K562 (cell line): Measurements from ENCODE around the gene CYP2A6. TPM values are rescaled to one million over a fixed set of nuclear protein-coding genes. Genes with fewer than 3 reads are reported as not detected.

Experiments
- CXXC5 ChIP-seq: fragments of 250-450 bp; sonication (Bioruptor Pico); IDR thresholded peaks from 2 replicates; pipeline ENCODE4 v1.8.0; 2022; ENCODE audit warnings: inconsistent platforms, mild to moderate bottlenecking, moderate library complexity
- ZBTB7A ChIP-seq: IDR thresholded peaks from 2 replicates; pipeline ENCODE4 v1.6.1; 2011; ENCODE audit warnings: low read depth, mild to moderate bottlenecking, low read length, moderate library complexity, borderline replicate concordance; ENCODE audit not compliant: control insufficient read depth
- ZKSCAN8 ChIP-seq: fragments of 200-800 bp; sonication (Bioruptor generic); IDR thresholded peaks from 2 replicates; pipeline ENCODE4 v1.6.1; 2016; ENCODE audit warnings: missing genetic modification characterization, missing compliant biosample characterization
- polyA plus RNA-seq, 8 experiments: library from polyadenylated mRNA; depleted of rRNA in 4 of 8; stranded (reverse) in 5 of 8; unstranded in 3 of 8; fragments of >200 nt; fragmentation: Nextera tagmentation in 2 of 8; fragmentation: Illumina TruSeq in 1 of 8; extraction: Ambion mirVana in 2 of 8; extraction: Trizol in 1 of 8; gene quantifications; 2 replicates each; pipeline versions ENCODE4 v1.2.1 to v1.2.3, GENCODE V29; 2011 to 2014; ENCODE audit warnings: inconsistent platforms in 1 of 8, missing spikeins in 1 of 8
- total RNA-seq, 7 experiments: library from RNA; depleted of rRNA in 6 of 7; stranded (reverse); fragments of >200 nt in 6 of 7; fragmentation: Illumina TruSeq in 2 of 7; extraction: Trizol in 2 of 7; gene quantifications; 2 replicates each; pipeline versions ENCODE4 v1.2.1 to v1.2.3, GENCODE V29; 2011 to 2021; ENCODE audit warnings: low replicate concordance in 1 of 7
- TF ChIP-seq, protein P1 (sequence below): sonication (generic); formaldehyde crosslinking; IDR thresholded peaks from 2 replicates; pipeline ENCODE4 v1.8.0; 2022; ENCODE audit warnings: missing genetic modification reagents, mild to moderate bottlenecking, borderline replicate concordance
- TF ChIP-seq, protein P2 (sequence below): fragments of 200-800 bp; sonication (Bioruptor generic); IDR thresholded peaks from 2 replicates; pipeline ENCODE4 v1.6.1; 2016; ENCODE audit warnings: missing genetic modification characterization, missing compliant biosample characterization
- TF ChIP-seq, protein P3 (sequence below), 2 experiments: fragments of 450-650 bp in 1 of 2; sonication (generic) in 1 of 2; formaldehyde crosslinking in 1 of 2; IDR thresholded peaks; 2 replicates each; pipeline versions ENCODE4 v1.7.1 to v1.9.0; 2016 to 2022; ENCODE audit warnings: inconsistent platforms in 1 of 2, mild to moderate bottlenecking in 1 of 2, missing genetic modification reagents in 1 of 2
- TF ChIP-seq, protein P4 (sequence below): IDR thresholded peaks from 2 replicates; pipeline ENCODE4 v1.6.1; 2011; ENCODE audit not compliant: insufficient read length; ENCODE audit errors: extremely low read depth

CYP2A6 gene
- total and polyA plus RNA-seq, 9 of the 15 experiments (the other 6 are each of a cell fraction or from before 2014, with no cell fraction given): 0.31 TPM; not detected in 8

DNA sequence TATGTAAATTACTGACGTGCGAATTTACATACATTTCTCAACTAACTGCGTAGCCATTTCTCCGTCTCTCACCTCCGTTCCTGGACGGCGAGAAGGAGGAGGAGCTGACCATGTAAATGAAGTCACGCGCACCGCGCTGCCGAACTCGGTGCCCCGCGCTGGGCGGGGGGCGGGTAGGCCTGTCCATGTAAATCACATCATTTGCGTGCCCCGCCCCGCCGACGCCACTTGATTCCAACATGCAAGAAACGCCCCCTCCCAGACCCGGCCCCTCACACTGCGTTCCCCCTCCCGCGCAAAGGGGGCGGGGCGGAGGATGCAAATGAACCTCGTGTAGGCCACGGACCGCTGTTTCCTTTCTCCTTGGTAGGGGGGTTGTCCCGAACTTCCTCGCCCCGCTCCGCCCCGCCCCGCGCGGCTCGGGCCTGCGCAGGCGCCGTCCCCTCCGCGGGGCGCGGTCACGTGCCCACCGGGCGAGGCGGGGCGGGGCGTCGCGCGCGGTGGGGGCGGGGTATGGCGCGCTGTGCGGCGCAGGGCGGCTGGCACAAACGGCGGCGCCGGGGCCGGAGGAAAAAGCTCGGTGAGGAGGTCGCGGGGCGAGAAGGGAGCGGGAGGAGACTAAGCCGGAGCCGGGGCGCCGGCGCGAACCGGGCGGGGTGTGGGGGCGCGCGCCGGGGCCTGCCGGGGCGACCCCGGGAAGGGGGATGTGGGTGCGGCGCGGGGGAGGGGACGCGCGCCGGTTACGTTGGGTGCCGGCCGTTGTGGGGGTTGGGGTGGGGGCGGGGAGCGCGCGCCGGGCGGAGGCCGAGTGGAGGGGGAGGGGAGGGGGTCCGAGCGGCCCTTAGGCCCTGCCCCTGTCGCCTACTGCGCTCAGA lies 51.3 kb downstream of the CYP2A6 start, which contains the start of gene EGLN2 (continued):
- TF ChIP-seq, protein P1, sequence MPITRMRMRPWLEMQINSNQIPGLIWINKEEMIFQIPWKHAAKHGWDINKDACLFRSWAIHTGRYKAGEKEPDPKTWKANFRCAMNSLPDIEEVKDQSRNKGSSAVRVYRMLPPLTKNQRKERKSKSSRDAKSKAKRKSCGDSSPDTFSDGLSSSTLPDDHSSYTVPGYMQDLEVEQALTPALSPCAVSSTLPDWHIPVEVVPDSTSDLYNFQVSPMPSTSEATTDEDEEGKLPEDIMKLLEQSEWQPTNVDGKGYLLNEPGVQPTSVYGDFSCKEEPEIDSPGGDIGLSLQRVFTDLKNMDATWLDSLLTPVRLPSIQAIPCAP (CRISPR knock-in tag): no peak
- TF ChIP-seq ZBTB7A (peak; percentile 55; the same call in 1 of the 2 replicates), ZKSCAN8 (CRISPR knock-in tag) (no peak), CXXC5 (peak; percentile 93)
- TF ChIP-seq, protein P2, sequence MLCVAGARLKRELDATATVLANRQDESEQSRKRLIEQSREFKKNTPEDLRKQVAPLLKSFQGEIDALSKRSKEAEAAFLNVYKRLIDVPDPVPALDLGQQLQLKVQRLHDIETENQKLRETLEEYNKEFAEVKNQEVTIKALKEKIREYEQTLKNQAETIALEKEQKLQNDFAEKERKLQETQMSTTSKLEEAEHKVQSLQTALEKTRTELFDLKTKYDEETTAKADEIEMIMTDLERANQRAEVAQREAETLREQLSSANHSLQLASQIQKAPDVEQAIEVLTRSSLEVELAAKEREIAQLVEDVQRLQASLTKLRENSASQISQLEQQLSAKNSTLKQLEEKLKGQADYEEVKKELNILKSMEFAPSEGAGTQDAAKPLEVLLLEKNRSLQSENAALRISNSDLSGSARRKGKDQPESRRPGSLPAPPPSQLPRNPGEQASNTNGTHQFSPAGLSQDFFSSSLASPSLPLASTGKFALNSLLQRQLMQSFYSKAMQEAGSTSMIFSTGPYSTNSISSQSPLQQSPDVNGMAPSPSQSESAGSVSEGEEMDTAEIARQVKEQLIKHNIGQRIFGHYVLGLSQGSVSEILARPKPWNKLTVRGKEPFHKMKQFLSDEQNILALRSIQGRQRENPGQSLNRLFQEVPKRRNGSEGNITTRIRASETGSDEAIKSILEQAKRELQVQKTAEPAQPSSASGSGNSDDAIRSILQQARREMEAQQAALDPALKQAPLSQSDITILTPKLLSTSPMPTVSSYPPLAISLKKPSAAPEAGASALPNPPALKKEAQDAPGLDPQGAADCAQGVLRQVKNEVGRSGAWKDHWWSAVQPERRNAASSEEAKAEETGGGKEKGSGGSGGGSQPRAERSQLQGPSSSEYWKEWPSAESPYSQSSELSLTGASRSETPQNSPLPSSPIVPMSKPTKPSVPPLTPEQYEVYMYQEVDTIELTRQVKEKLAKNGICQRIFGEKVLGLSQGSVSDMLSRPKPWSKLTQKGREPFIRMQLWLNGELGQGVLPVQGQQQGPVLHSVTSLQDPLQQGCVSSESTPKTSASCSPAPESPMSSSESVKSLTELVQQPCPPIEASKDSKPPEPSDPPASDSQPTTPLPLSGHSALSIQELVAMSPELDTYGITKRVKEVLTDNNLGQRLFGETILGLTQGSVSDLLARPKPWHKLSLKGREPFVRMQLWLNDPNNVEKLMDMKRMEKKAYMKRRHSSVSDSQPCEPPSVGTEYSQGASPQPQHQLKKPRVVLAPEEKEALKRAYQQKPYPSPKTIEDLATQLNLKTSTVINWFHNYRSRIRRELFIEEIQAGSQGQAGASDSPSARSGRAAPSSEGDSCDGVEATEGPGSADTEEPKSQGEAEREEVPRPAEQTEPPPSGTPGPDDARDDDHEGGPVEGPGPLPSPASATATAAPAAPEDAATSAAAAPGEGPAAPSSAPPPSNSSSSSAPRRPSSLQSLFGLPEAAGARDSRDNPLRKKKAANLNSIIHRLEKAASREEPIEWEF (CRISPR knock-in tag): no peak
- TF ChIP-seq, protein P3, sequence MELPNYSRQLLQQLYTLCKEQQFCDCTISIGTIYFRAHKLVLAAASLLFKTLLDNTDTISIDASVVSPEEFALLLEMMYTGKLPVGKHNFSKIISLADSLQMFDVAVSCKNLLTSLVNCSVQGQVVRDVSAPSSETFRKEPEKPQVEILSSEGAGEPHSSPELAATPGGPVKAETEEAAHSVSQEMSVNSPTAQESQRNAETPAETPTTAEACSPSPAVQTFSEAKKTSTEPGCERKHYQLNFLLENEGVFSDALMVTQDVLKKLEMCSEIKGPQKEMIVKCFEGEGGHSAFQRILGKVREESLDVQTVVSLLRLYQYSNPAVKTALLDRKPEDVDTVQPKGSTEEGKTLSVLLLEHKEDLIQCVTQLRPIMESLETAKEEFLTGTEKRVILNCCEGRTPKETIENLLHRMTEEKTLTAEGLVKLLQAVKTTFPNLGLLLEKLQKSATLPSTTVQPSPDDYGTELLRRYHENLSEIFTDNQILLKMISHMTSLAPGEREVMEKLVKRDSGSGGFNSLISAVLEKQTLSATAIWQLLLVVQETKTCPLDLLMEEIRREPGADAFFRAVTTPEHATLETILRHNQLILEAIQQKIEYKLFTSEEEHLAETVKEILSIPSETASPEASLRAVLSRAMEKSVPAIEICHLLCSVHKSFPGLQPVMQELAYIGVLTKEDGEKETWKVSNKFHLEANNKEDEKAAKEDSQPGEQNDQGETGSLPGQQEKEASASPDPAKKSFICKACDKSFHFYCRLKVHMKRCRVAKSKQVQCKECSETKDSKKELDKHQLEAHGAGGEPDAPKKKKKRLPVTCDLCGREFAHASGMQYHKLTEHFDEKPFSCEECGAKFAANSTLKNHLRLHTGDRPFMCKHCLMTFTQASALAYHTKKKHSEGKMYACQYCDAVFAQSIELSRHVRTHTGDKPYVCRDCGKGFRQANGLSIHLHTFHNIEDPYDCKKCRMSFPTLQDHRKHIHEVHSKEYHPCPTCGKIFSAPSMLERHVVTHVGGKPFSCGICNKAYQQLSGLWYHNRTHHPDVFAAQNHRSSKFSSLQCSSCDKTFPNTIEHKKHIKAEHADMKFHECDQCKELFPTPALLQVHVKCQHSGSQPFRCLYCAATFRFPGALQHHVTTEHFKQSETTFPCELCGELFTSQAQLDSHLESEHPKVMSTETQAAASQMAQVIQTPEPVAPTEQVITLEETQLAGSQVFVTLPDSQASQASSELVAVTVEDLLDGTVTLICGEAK (IDR thresholded peaks at IDR 0.05): no peak
- TF ChIP-seq, protein P3 (CRISPR knock-in tag; IDR thresholded peaks at IDR 0.05): no peak
- TF ChIP-seq, protein P4, sequence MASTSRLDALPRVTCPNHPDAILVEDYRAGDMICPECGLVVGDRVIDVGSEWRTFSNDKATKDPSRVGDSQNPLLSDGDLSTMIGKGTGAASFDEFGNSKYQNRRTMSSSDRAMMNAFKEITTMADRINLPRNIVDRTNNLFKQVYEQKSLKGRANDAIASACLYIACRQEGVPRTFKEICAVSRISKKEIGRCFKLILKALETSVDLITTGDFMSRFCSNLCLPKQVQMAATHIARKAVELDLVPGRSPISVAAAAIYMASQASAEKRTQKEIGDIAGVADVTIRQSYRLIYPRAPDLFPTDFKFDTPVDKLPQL: no peak
